Measurements from ENCODE around the gene MRNIP. TPM values are rescaled to one million over a fixed set of nuclear protein-coding genes. Genes with fewer than 3 reads are reported as not detected.

MRNIP gene
- total and polyA plus RNA-seq, 4 donors, result 5.4 to 12.0 (median 7.3) TPM

GRCh38 chr5:179788193-179788854 is 70.3 kb downstream of the MRNIP start:
- TF ChIP-seq SP1 (IDR thresholded peaks at IDR 0.05) (no peak), REST (IDR thresholded peaks at IDR 0.05) (no peak), FOXA2 (IDR thresholded peaks at IDR 0.05) (no peak), NR2F2 (IDR thresholded peaks at IDR 0.05) (no peak), ZBTB33 (IDR thresholded peaks at IDR 0.05) (no peak), HNF4A (conservative IDR thresholded peaks at IDR 0.05) (no peak), CTCF (IDR thresholded peaks at IDR 0.05; ENCODE audit: low read depth, low read length, missing input control) (no peak), ATF3 (IDR thresholded peaks at IDR 0.05) (no peak)
- no peaks in the 10 kb centered on the region for H3K36me3 ChIP-seq (ENCODE audit: control insufficient read depth in 4 of 4, insufficient read depth in 3 of 4, low read depth in 1 of 4, low read length in 3 of 4)
- no peaks in the 10 kb centered on the region for H3K9me3 ChIP-seq (ENCODE audit: control insufficient read depth in 4 of 4, low read length in 3 of 4)
- no peaks in the 10 kb centered on the region for H3K27me3 ChIP-seq (ENCODE audit: control insufficient read depth in 4 of 4, insufficient read depth in 4 of 4, low read length in 3 of 4)
- H3K9ac ChIP-seq (ENCODE audit: low read depth in 1 of 2, low read length in 2 of 2), result no peak overlapping the region
- WGBS, result 77% methylated on average over 7 of the region's 7 CpGs
- DNase-seq (ENCODE audit: low spot score), result no peak
- no peak overlapping the region for H3K27ac ChIP-seq (ENCODE audit: low read depth in 1 of 2, low read length in 2 of 2)
- H3K4me1 ChIP-seq (ENCODE audit: control insufficient read depth in 4 of 4, insufficient read depth in 4 of 4, low read length in 3 of 4), result peaks cover 0 to 17% (median 9%) of the 10 kb centered on the region in 4 donors
- H3K4me3 ChIP-seq (ENCODE audit: low read depth in 1 of 3, low read length in 3 of 3), result no peak overlapping the region

Small RNA genes lying within 50 kb of the gene (small RNA-seq; reads per million reads assigned to genes)
- gene MIR1229 (not detected), gene RF00019 (not detected)

Other genes starting within 250 kb of the MRNIP start
- gene HNRNPH1, start 235.1 kb downstream of the MRNIP start, total RNA-seq, result 100 to 1,000 TPM; 505 to 583 TPM
- gene HNRNPH1, start 235.1 kb downstream of the MRNIP start, polyA plus RNA-seq, result 100 to 1,000 TPM; 102 to 191 TPM
- gene CBY3, start 177.8 kb downstream of the MRNIP start, total RNA-seq, result not detected
- not detected for gene CBY3, start 177.8 kb downstream of the MRNIP start, polyA plus RNA-seq
- gene CANX, start 159.8 kb downstream of the MRNIP start, total RNA-seq, result 100 to 1,000 TPM; 362 to 628 TPM
- 100 to 1,000 TPM; 129 to 266 TPM for gene CANX, start 159.8 kb downstream of the MRNIP start, polyA plus RNA-seq
- 1 to 10 TPM; 7.6 TPM for gene MAML1, start 126.0 kb downstream of the MRNIP start, total RNA-seq
- 1 to 10 TPM; 2.2 to 5.0 TPM for gene MAML1, start 126.0 kb downstream of the MRNIP start, polyA plus RNA-seq
- gene LTC4S, start 64.8 kb downstream of the MRNIP start, total RNA-seq, result 1 to 10 TPM; 1.3 to 1.8 TPM
- 1 to 10 TPM; 2.4 to 3.3 TPM for gene LTC4S, start 64.8 kb downstream of the MRNIP start, polyA plus RNA-seq
- gene MGAT4B, start 52.0 kb downstream of the MRNIP start, total RNA-seq, result 100 to 1,000 TPM in 1 of 2 donors, 10 to 100 TPM in 1; 42.0 to 120 TPM
- gene MGAT4B, start 52.0 kb downstream of the MRNIP start, polyA plus RNA-seq, result 100 to 1,000 TPM in 1 of 2 donors, 10 to 100 TPM in 1; 47.8 to 156 TPM
- 100 to 1,000 TPM; 127 to 208 TPM for gene SQSTM1, start 37.9 kb downstream of the MRNIP start, total RNA-seq
- gene SQSTM1, start 37.9 kb downstream of the MRNIP start, polyA plus RNA-seq, result 100 to 1,000 TPM; 303 to 330 TPM
- 10 to 100 TPM; 23.1 to 55.4 TPM for gene TBC1D9B, start 49.1 kb upstream of the MRNIP start, total RNA-seq
- gene TBC1D9B, start 49.1 kb upstream of the MRNIP start, polyA plus RNA-seq, result 10 to 100 TPM; 32.3 to 45.1 TPM
- 10 to 100 TPM; 24.9 to 43.6 TPM for gene RNF130, start 212.9 kb upstream of the MRNIP start, total RNA-seq
- 10 to 100 TPM; 59.3 to 93.1 TPM for gene RNF130, start 212.9 kb upstream of the MRNIP start, polyA plus RNA-seq